Fibroblast of the aortic adventitia (primary cell): ENCODE data around the gene ZNF516. TPM values are rescaled to one million over a fixed set of nuclear protein-coding genes. Genes with fewer than 3 reads are reported as not detected.

Experiments
- DNase-seq: peaks from one replicate; pipeline ENCODE4 v3.0.0-alpha.2; 2010; ENCODE audit warnings: low read depth
- H3K4me3 ChIP-seq: 2 replicates; pipeline ENCODE4 v1.5.1; 2011; ENCODE audit warnings: low read depth, mild to moderate bottlenecking, control low read depth, low read length, moderate library complexity
- CTCF ChIP-seq: IDR thresholded peaks from 2 replicates; pipeline ENCODE4 v1.5.1; 2011; ENCODE audit warnings: mild to moderate bottlenecking, low read length, control low read depth, inconsistent platforms; ENCODE audit not compliant: insufficient read depth
- total RNA-seq: library from RNA; depleted of rRNA; stranded (reverse); fragments of >200 nt; gene quantifications from 2 replicates; pipeline ENCODE4 v1.2.3, GENCODE V29; 2012; ENCODE audit warnings: low replicate concordance

ZNF516 gene
- total RNA-seq, 1 donor = 21.9 TPM

GRCh38 chr18:76456823-76457222 is 38.2 kb downstream of the ZNF516 start:
- no peak for DNase-seq
- H3K4me3 ChIP-seq = no peak overlapping the region
- TF ChIP-seq CTCF = no peak

- no peak for TF ChIP-seq CTCF
- no peak overlapping the region for H3K4me3 ChIP-seq
- no peak for DNase-seq
Observed at GRCh38 chr18:76456018-76456750, 38.9 kb downstream of the ZNF516 start.

- no peak overlapping the region for H3K4me3 ChIP-seq
- TF ChIP-seq CTCF = no peak
- DNase-seq = no peak
Observed at GRCh38 chr18:76455003-76455676, 39.9 kb downstream of the ZNF516 start.

- no peak overlapping the region for H3K4me3 ChIP-seq
- no peak for TF ChIP-seq CTCF
- no peak for DNase-seq
Observed at GRCh38 chr18:76454418-76454817, 40.6 kb downstream of the ZNF516 start.

- H3K4me3 ChIP-seq = no peak overlapping the region
- DNase-seq = no peak
Observed at GRCh38 chr18:76453932-76454331, 41.1 kb downstream of the ZNF516 start.

GRCh38 chr18:76453057-76453561 is 41.9 kb downstream of the ZNF516 start:
- TF ChIP-seq CTCF = no peak
- no peak overlapping the region for H3K4me3 ChIP-seq
- no peak for DNase-seq

More at GRCh38 chr18:76453932-76454331, 41.1 kb downstream of the ZNF516 start:
- no peak for TF ChIP-seq CTCF
